UCSD-AML1 (cell line): ENCODE measurements around the gene KRT76.

ENCODE experiments used
- DNase-seq: peaks from one replicate; lab custom pipeline; 2025; ENCODE audit not compliant: unreplicated experiment; lab: John Stamatoyannopoulos, UW

Gene KRT76

GRCh38 chr12:52776913-52777395 lies at the start of gene KRT76:
Gene KRT76, minus strand, starts transcription at chr12:52777345. Its CDS starts 54 bp downstream, at chr12:52777291.
- no peak for DNase-seq

GRCh38 chr12:52825961-52826360 lies 48.8 kb upstream of the KRT76 start:
- DNase-seq: no peak

- DNase-seq: no peak
These were observed 47.7 kb upstream of the KRT76 start for GRCh38 chr12:52824741-52825410.

GRCh38 chr12:52823761-52824450 lies 46.8 kb upstream of the KRT76 start:
- no peak for DNase-seq

GRCh38 chr12:52822771-52823510 lies 45.8 kb upstream of the KRT76 start:
- DNase-seq: no peak

GRCh38 chr12:52821826-52822660 lies 44.9 kb upstream of the KRT76 start:
- no peak for DNase-seq

- DNase-seq: no peak
These were observed 44.1 kb upstream of the KRT76 start for GRCh38 chr12:52821071-52821730.

GRCh38 chr12:52820521-52820920 lies 43.4 kb upstream of the KRT76 start:
- no peak for DNase-seq

- DNase-seq: no peak
These were observed 42.8 kb upstream of the KRT76 start for GRCh38 chr12:52819731-52820510.

- DNase-seq: no peak
These were observed 41.8 kb upstream of the KRT76 start for GRCh38 chr12:52818887-52819420.

- DNase-seq: no peak
These were observed 41.2 kb upstream of the KRT76 start for GRCh38 chr12:52818388-52818787.

GRCh38 chr12:52817699-52818238 lies 40.6 kb upstream of the KRT76 start:
- DNase-seq: no peak

GRCh38 chr12:52817003-52817698 lies 40.0 kb upstream of the KRT76 start:
- no peak for DNase-seq

- DNase-seq: no peak
These were observed 38.8 kb upstream of the KRT76 start for GRCh38 chr12:52815676-52816588.

GRCh38 chr12:52815161-52815560 lies 38.0 kb upstream of the KRT76 start:
- DNase-seq: no peak

- no peak for DNase-seq
These were observed 37.6 kb upstream of the KRT76 start for GRCh38 chr12:52814710-52815155.
